HCT116 (cell line): ENCODE results near the gene TMEM61. TPM values are rescaled to one million over a fixed set of nuclear protein-coding genes. Genes with fewer than 3 reads are reported as not detected.

ENCODE experiments used
- ATAC-seq: fragments of 200-7000 bp; cut with Tn5 transposase; 2 replicates; pipeline ENCODE4 v1.9.1; 2020; ENCODE audit warnings: mild to moderate bottlenecking, moderate library complexity
- BruUV-seq: library from RNA; stranded (reverse); fragments of 400-500 nt; replicated peaks from 2 replicates; lab custom pipeline; 2021; lab: Mats Ljungman, UMichigan
- CTCF ChIA-PET: fragments of 300-600 bp; sonication (Branson Sonifier 250); formaldehyde crosslinking; loops from one replicate; lab custom pipeline; 2021; ENCODE audit warnings: antibody characterized with exemption; lab: Charles Lee
- POLR2A ChIA-PET: fragments of 300-600, 350-600 bp; sonication (Branson Sonifier 250); formaldehyde crosslinking; loops from one replicate; lab custom pipeline; 2021; ENCODE audit warnings: antibody characterized with exemption; lab: Charles Lee
- RAD21 ChIA-PET, 2 experiments: fragments of 300-600 bp; sonication (Branson Sonifier 250); formaldehyde crosslinking; loops; one replicate each; lab custom pipeline; 2023; ENCODE audit warnings: low total read pairs in 2 of 2; ENCODE audit not compliant: uncharacterized antibody in 2 of 2, unreplicated experiment in 2 of 2, low non-redundant PET in 1 of 2; lab: Charles Lee
- DNase-seq: peaks from one replicate; pipeline ENCODE4 v3.0.0-alpha.2; 2010; ENCODE audit warnings: low read depth, low spot score
- H2AFZ ChIP-seq: fragments of 200-600 bp; shearing (Covaris generic), sonication (generic); 2 replicates; pipeline ENCODE4 v1.6.1; 2017; ENCODE audit warnings: low read depth, mixed run types, mixed read lengths, antibody characterized with exemption, low read length; ENCODE audit not compliant: poor library complexity, severe bottlenecking
- H3K27ac ChIP-seq: 2 replicates; pipeline ENCODE4 v1.5.1; 2012; ENCODE audit warnings: low read depth, low read length
- H3K27me3 ChIP-seq: fragments of 200-600 bp; sonication (generic); 2 replicates; pipeline ENCODE4 v1.6.1; 2016; ENCODE audit warnings: mixed run types, low read length, mixed read lengths; ENCODE audit not compliant: insufficient read depth
- H3K36me3 ChIP-seq, 2 experiments: fragments of 200-500 bp in 1 of 2; fragments of 200-600 bp in 1 of 2; sonication (Bioruptor generic) in 1 of 2; sonication (generic) in 1 of 2; 2 replicates each; pipeline versions ENCODE4 v1.5.1 to v1.6.1; 2014 to 2016; ENCODE audit warnings: low read length in 2 of 2, inconsistent platforms in 1 of 2, mixed read lengths in 1 of 2, mixed run types in 1 of 2; ENCODE audit not compliant: insufficient read depth in 2 of 2, control insufficient read depth in 1 of 2
- H3K4me1 ChIP-seq, 2 experiments: fragments of 200-600 bp in 1 of 2; sonication (generic) in 1 of 2; 2 replicates each; pipeline versions ENCODE4 v1.5.1 to v1.6.1; 2012 to 2017; ENCODE audit warnings: low read length in 2 of 2, inconsistent platforms in 1 of 2, mild to moderate bottlenecking in 1 of 2, mixed read lengths in 1 of 2, mixed run types in 1 of 2, moderate library complexity in 1 of 2; ENCODE audit not compliant: insufficient read depth in 2 of 2, control insufficient read depth in 1 of 2
- H3K4me2 ChIP-seq: fragments of 200-600 bp; sonication (generic); 2 replicates; pipeline ENCODE4 v1.6.1; 2017; ENCODE audit warnings: mixed run types, low read length, mixed read lengths
- H3K4me3 ChIP-seq, 2 experiments: fragments of 200-600 bp in 1 of 2; sonication (generic) in 1 of 2; replicated peaks in 1 of 2; 2 replicates each; pipeline ENCODE4 v1.5.1; 2011 to 2016; ENCODE audit warnings: low read length in 2 of 2, control low read depth in 1 of 2, low read depth in 1 of 2, mild to moderate bottlenecking in 1 of 2, mixed read lengths in 1 of 2, mixed run types in 1 of 2
- H3K79me2 ChIP-seq: fragments of 200-600 bp; sonication (generic); 2 replicates; pipeline ENCODE4 v1.6.1; 2017; ENCODE audit warnings: mild to moderate bottlenecking, mixed run types, low read length, moderate library complexity, mixed read lengths; ENCODE audit not compliant: insufficient read depth
- H3K9ac ChIP-seq: fragments of 200-600 bp; sonication (generic); 2 replicates; pipeline ENCODE4 v1.6.1; 2016; ENCODE audit warnings: low read length, mixed read lengths
- H3K9me2 ChIP-seq: fragments of 200-600 bp; sonication (generic), shearing (Covaris generic); 2 replicates; pipeline ENCODE4 v1.6.1; 2017; ENCODE audit warnings: mixed run types, mild to moderate bottlenecking, moderate library complexity; ENCODE audit not compliant: insufficient read depth
- H3K9me3 ChIP-seq, 2 experiments: fragments of 200-500 bp in 1 of 2; fragments of 200-600 bp in 1 of 2; sonication (Bioruptor generic) in 1 of 2; sonication (generic) in 1 of 2; 2 replicates each; pipeline ENCODE4 v1.6.1; 2014 to 2017; ENCODE audit warnings: low read length in 2 of 2, mixed read lengths in 2 of 2, inconsistent platforms in 1 of 2, low read depth in 1 of 2, mild to moderate bottlenecking in 1 of 2, mixed run types in 1 of 2, moderate library complexity in 1 of 2; ENCODE audit not compliant: control insufficient read depth in 1 of 2, insufficient read depth in 1 of 2
- H4K20me1 ChIP-seq: fragments of 200-600 bp; sonication (generic), shearing (Covaris generic); 2 replicates; pipeline ENCODE4 v1.6.1; 2017; ENCODE audit warnings: mixed run types, mild to moderate bottlenecking, moderate library complexity; ENCODE audit not compliant: insufficient read depth
- CTCF ChIP-seq, 3 experiments: fragments of 200-600 bp in 1 of 3; sonication (generic) in 1 of 3; IDR thresholded peaks in 2 of 3; conservative IDR thresholded peaks in 1 of 3; 2 replicates each; pipeline ENCODE4 v1.5.1; 2012 to 2017; ENCODE audit warnings: low read depth in 2 of 3, low read length in 2 of 3, antibody characterized with exemption in 1 of 3, borderline replicate concordance in 1 of 3, control low read depth in 1 of 3, mild to moderate bottlenecking in 1 of 3, mixed read lengths in 1 of 3, mixed run types in 1 of 3, moderate library complexity in 1 of 3; ENCODE audit not compliant: insufficient read depth in 1 of 3
- EGR1 ChIP-seq: IDR thresholded peaks from 2 replicates; pipeline ENCODE4 v1.6.1; 2012; ENCODE audit warnings: low read depth
- FOSL1 ChIP-seq: IDR thresholded peaks from 2 replicates; pipeline ENCODE4 v1.6.1; 2012; ENCODE audit warnings: low read depth
- MAX ChIP-seq: IDR thresholded peaks from 2 replicates; pipeline ENCODE4 v1.6.1; 2012
- POLR2A ChIP-seq: IDR thresholded peaks from 2 replicates; pipeline ENCODE4 v1.7.0; 2011; ENCODE audit warnings: borderline replicate concordance; ENCODE audit not compliant: insufficient read depth, insufficient read length; ENCODE audit errors: extremely low read depth
- ZFX ChIP-seq: fragments of 450-650 bp; IDR thresholded peaks from 2 replicates; pipeline ENCODE4 v1.6.1; 2017
- intact Hi-C: fragments of 100-400 bp; cut with micrococcal nuclease; formaldehyde crosslinking; loops from 2 replicates; pipeline ENCODE4 v1.10.0; 2022
- total RNA-seq: library from RNA; stranded (reverse); gene quantifications from one replicate; pipeline ENCODE4 v1.2.1, GENCODE V29; 2021; ENCODE audit not compliant: unreplicated experiment

The TMEM61 gene
- total RNA-seq, 1 experiment from 2014 or later = 4.4 TPM

- no TSS peak for BruUV-seq
- no peak for DNase-seq
Observed at GRCh38 chr1:54987919-54988705, 7.7 kb downstream of the TMEM61 start.

More at GRCh38 chr1:54987919-54988705, 7.7 kb downstream of the TMEM61 start:
- Histone ChIP-seq H3K4me3 (no peak overlapping the region), H3K27me3 (no peaks in the 10 kb centered on the region), H2AFZ (no peak overlapping the region), H3K4me2 (no peak overlapping the region), H3K36me3 (no peaks in the 10 kb centered on the region), H3K79me2 (no peaks in the 10 kb centered on the region), H3K9me3 (no peaks in the 10 kb centered on the region), H3K27ac (no peak overlapping the region), H3K4me1 (peaks cover 0 to 4% of the 10 kb centered on the region in 2 experiments; a peak in 1 of 4 replicates), H3K9me2 (no peaks in the 10 kb centered on the region), H4K20me1 (no peaks in the 10 kb centered on the region), H3K9ac (no peak overlapping the region)
- intact Hi-C loops = no loop called here
- POLR2A ChIA-PET = no interaction called here
- TF ChIP-seq POLR2A (no peak), ZFX (no peak), MAX (no peak), CTCF (IDR thresholded peaks at IDR 0.05 in 2 of 3, conservative IDR thresholded peaks at IDR 0.05 in 1 of 3; ENCODE audit: borderline replicate concordance in 1 of 3, insufficient read depth in 1 of 3, low read depth in 2 of 3, low read length in 2 of 3) (no peak), FOSL1 (no peak), EGR1 (no peak)
- RAD21 ChIA-PET = no interaction called here
- CTCF ChIA-PET = interaction anchor here (1.1 to 1.8 kb wide), 2 partner anchors 9 to 34 kb away, joined by 3 to 4 read pairs; no protein-coding TSS in a partner anchor
- ATAC-seq = no peak
